Loucy (cell line): ENCODE measurements around the gene PAPOLG.

Experiments
- H2AFZ ChIP-seq: fragments of 200-600 bp; sonication (generic); 2 replicates; pipeline ENCODE4 v1.6.0; 2016; ENCODE audit warnings: antibody characterized with exemption, mild to moderate bottlenecking, low read length, moderate library complexity
- H3F3A ChIP-seq: fragments of 200-600 bp; 2 replicates; pipeline ENCODE4 v1.6.0; 2016; ENCODE audit warnings: antibody characterized with exemption, low read depth, mild to moderate bottlenecking
- H3K27me3 ChIP-seq: fragments of 200-600 bp; sonication (generic); 2 replicates; pipeline ENCODE4 v1.6.1; 2014; ENCODE audit warnings: low read length, mild to moderate bottlenecking; ENCODE audit not compliant: insufficient read depth, poor library complexity, severe bottlenecking
- H3K36me3 ChIP-seq: fragments of 200-600 bp; sonication (generic); 2 replicates; pipeline ENCODE4 v1.6.1; 2016; ENCODE audit warnings: low read length; ENCODE audit not compliant: insufficient read depth
- H3K4me1 ChIP-seq: fragments of 200-600 bp; sonication (generic); 2 replicates; pipeline ENCODE4 v1.5.1; 2014; ENCODE audit warnings: low read length, mild to moderate bottlenecking; ENCODE audit not compliant: insufficient read depth, poor library complexity, severe bottlenecking
- H3K4me2 ChIP-seq: fragments of 200-600 bp; sonication (generic); 2 replicates; pipeline ENCODE4 v1.6.0; 2014; ENCODE audit warnings: antibody characterized with exemption, low read length, low read depth, mild to moderate bottlenecking; ENCODE audit not compliant: poor library complexity, severe bottlenecking
- H3K4me3 ChIP-seq: fragments of 200-600 bp; sonication (generic); 2 replicates; pipeline ENCODE4 v1.5.1; 2014; ENCODE audit warnings: low read length, mild to moderate bottlenecking, mixed read lengths; ENCODE audit not compliant: poor library complexity, severe bottlenecking
- H3K79me2 ChIP-seq: fragments of 200-600 bp; sonication (generic); 2 replicates; pipeline ENCODE4 v1.6.1; 2014; ENCODE audit warnings: low read length; ENCODE audit not compliant: insufficient read depth
- H3K9ac ChIP-seq: fragments of 200-600 bp; sonication (generic); 2 replicates; pipeline ENCODE4 v1.6.0; 2014; ENCODE audit warnings: mild to moderate bottlenecking, low read depth, low read length, moderate library complexity; ENCODE audit not compliant: poor library complexity, severe bottlenecking
- H3K9me2 ChIP-seq: fragments of 200-600 bp; sonication (generic); replicated peaks from 2 replicates; pipeline ENCODE4 v1.6.1; 2016; ENCODE audit warnings: low read depth, low read length, mixed read lengths
- H3K9me3 ChIP-seq: fragments of 200-600 bp; sonication (generic); 2 replicates; pipeline ENCODE4 v1.6.1; 2014; ENCODE audit warnings: mild to moderate bottlenecking, antibody characterized with exemption, low read length, low read depth; ENCODE audit not compliant: insufficient read depth
- H4K20me1 ChIP-seq: fragments of 200-600 bp; sonication (generic); 2 replicates; pipeline ENCODE4 v1.6.0; 2014; ENCODE audit warnings: antibody characterized with exemption, low read length, mild to moderate bottlenecking; ENCODE audit not compliant: insufficient read depth, poor library complexity, severe bottlenecking
- EZH2phosphoT487 ChIP-seq: fragments of 200-600 bp; IDR thresholded peaks from 2 replicates; pipeline ENCODE4 v1.6.1; 2018; ENCODE audit warnings: antibody characterized with exemption, mild to moderate bottlenecking, moderate library complexity, borderline replicate concordance
- TF ChIP-seq, protein P1 (sequence below): fragments of 200-600 bp; sonication (generic); conservative IDR thresholded peaks from 2 replicates; pipeline ENCODE4 v1.5.1; 2014; ENCODE audit warnings: mild to moderate bottlenecking, antibody characterized with exemption, low read length

Gene PAPOLG

DNA sequence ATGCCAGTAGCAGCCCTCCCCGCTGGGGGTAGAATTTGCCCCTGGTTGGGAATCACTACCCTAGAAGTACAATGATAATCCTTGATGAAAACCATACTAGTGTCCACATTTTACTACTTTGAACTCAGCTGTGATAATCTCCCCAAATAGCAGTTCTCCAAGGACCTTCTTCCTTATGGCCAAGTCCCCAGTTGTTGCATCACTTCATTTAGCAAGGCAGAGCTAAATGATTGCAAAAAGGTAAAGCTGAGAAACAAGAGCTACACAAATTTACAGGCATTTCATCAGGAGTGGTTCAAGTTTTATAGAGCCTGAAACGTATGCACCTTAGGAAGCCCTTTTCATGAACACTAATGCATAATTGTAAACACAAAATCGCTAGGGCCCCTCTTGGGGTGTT, 80.4 kb downstream of the PAPOLG start:
- H3K4me3 ChIP-seq = no peak overlapping the region

DNA sequence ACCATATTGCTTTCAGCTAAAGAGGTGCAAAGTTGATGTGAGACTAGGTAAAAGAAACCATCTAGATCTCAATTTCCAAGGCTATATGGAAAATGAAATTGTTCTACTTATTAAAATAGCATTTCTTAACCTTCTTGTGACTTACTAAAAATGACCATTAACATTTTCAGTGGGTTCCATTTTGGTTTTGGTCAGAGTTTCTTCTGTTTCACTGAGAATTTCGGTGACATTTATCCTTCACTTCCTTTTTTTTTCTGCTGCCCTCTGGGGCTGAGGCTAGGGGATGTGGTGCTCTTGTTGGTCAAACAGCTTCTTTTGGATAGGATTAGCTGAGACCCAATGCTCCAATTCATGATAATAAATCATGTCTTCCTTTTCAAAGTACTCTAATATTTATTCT, 81.1 kb downstream of the PAPOLG start:
- Histone ChIP-seq H3K79me2 (no peaks in the 10 kb centered on the region), H3K9me2 (no peaks in the 10 kb centered on the region), H3K27me3 (no peaks in the 10 kb centered on the region), H3K4me1 (peaks cover 51% of the 10 kb centered on the region), H3K4me2 (no peak overlapping the region), H3F3A (peaks cover 17% of the 10 kb centered on the region), H3K9me3 (no peaks in the 10 kb centered on the region), H4K20me1 (no peaks in the 10 kb centered on the region), H3K36me3 (no peaks in the 10 kb centered on the region), H3K4me3 (no peak overlapping the region), H2AFZ (no peak overlapping the region), H3K9ac (no peak overlapping the region)
- no peak for TF ChIP-seq EZH2phosphoT487
- TF ChIP-seq, protein P1, sequence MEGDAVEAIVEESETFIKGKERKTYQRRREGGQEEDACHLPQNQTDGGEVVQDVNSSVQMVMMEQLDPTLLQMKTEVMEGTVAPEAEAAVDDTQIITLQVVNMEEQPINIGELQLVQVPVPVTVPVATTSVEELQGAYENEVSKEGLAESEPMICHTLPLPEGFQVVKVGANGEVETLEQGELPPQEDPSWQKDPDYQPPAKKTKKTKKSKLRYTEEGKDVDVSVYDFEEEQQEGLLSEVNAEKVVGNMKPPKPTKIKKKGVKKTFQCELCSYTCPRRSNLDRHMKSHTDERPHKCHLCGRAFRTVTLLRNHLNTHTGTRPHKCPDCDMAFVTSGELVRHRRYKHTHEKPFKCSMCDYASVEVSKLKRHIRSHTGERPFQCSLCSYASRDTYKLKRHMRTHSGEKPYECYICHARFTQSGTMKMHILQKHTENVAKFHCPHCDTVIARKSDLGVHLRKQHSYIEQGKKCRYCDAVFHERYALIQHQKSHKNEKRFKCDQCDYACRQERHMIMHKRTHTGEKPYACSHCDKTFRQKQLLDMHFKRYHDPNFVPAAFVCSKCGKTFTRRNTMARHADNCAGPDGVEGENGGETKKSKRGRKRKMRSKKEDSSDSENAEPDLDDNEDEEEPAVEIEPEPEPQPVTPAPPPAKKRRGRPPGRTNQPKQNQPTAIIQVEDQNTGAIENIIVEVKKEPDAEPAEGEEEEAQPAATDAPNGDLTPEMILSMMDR = no peak

More for the DNA sequence above, 80.4 kb downstream of the PAPOLG start:
- H3K4me1 ChIP-seq = peaks cover 46% of the 10 kb centered on the region
- peak overlapping the region; percentile 29; the same call in 1 of the 2 replicates for H2AFZ ChIP-seq
- no peak overlapping the region for H3K9ac ChIP-seq
- H3K36me3 ChIP-seq = no peaks in the 10 kb centered on the region
- H3K9me3 ChIP-seq = no peaks in the 10 kb centered on the region
- H3K27me3 ChIP-seq = no peaks in the 10 kb centered on the region
- H3K4me2 ChIP-seq = no peak overlapping the region
- H3K9me2 ChIP-seq = no peaks in the 10 kb centered on the region
- TF ChIP-seq EZH2phosphoT487 = no peak
- TF ChIP-seq, protein P1 = no peak
- peaks cover 16% of the 10 kb centered on the region for H3F3A ChIP-seq
- no peaks in the 10 kb centered on the region for H3K79me2 ChIP-seq
- no peaks in the 10 kb centered on the region for H4K20me1 ChIP-seq

DNA sequence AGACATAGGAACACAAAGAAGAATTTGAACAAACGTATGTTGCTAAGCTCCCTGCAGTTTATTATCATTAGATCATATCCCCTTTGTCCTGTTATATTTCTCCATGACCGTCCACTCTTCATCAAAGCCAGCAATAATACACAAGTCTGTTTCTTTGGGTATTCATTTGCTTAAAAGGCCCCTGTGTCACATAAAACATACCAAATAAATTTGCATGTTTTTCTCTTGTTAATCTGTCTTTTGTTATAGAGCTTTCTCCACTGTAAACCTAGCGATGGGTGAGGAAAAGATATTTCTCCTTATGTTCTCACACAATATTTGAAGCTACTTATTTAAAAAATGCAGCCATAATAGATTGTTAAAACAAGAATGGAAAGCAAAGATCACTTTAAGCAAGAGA, 82.4 kb downstream of the PAPOLG start:
- H3K36me3 ChIP-seq = no peaks in the 10 kb centered on the region
- H3K9me3 ChIP-seq = no peaks in the 10 kb centered on the region
- H3K4me2 ChIP-seq = no peak overlapping the region
- no peak overlapping the region for H2AFZ ChIP-seq
- H3K9me2 ChIP-seq = no peaks in the 10 kb centered on the region
- no peaks in the 10 kb centered on the region for H3K79me2 ChIP-seq
- no peaks in the 10 kb centered on the region for H4K20me1 ChIP-seq
- TF ChIP-seq, protein P1 = no peak
- no peak for TF ChIP-seq EZH2phosphoT487
- no peak overlapping the region for H3K4me3 ChIP-seq
- peaks cover 17% of the 10 kb centered on the region for H3F3A ChIP-seq
- peaks cover 64% of the 10 kb centered on the region for H3K4me1 ChIP-seq
- no peaks in the 10 kb centered on the region for H3K27me3 ChIP-seq
- no peak overlapping the region for H3K9ac ChIP-seq
